IPS-18c (cell line): ENCODE results near the gene PPP1R27.

Experiments
- H3K4me3 ChIP-seq: 2 replicates; pipeline ENCODE4 v1.7.0; 2013; ENCODE audit warnings: low read depth, mild to moderate bottlenecking, low read length, moderate library complexity; ENCODE audit not compliant: insufficient read depth
- H3K9me3 ChIP-seq: one replicate; pipeline ENCODE4 v1.6.1; 2013; ENCODE audit warnings: mild to moderate bottlenecking, low read length, moderate library complexity; ENCODE audit not compliant: control insufficient read depth, insufficient read depth

The PPP1R27 gene

GRCh38 chr17:81831957-81832607, 2.8 kb downstream of the PPP1R27 start:
- Histone ChIP-seq H3K4me3 (peak overlapping the region; percentile 94), H3K9me3 (no peaks in the 10 kb centered on the region)

DNA sequence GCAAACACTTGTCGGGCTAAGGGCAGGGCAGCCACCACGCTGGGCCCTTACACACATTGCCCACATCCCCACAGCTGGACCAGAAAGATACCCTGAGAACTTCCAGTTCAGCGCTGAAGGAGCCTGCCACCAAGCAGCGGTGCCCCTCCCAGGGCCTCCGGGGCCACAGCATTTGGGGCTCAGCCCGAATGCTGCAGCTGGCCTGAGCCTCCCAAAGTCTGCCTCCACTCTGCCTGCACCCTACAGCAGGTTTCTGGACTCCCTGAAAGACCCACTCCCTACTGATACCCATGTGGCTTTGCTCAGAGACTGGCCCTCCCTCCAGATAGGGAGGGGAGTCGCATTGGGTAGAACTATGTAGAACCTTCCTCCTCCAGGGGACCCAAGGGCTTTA, 3.3 kb downstream of the PPP1R27 start:
- no peaks in the 10 kb centered on the region for H3K9me3 ChIP-seq
- H3K4me3 ChIP-seq: peak overlapping the region; percentile 15; the same call in 1 of the 2 replicates

DNA sequence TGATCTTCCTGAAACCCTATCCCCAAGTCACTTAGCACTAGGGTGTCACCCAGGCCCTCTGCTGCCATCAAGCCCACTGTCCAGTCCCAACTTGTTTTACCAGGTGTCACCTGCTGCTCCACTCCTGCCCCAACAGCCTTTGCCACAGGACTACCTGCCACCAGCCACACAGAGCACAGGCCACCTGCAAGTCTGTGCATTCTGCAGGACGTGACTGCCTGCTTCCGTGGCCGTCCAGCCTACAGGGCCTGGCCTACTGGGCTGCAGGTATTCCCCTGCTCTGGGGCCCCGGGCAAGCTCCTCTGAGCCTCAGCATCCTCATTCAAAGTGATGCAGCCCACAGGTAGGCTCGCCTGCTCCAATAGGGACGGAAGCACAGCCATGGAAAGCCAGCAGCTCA, 5.0 kb downstream of the PPP1R27 start:
- no peaks in the 10 kb centered on the region for H3K9me3 ChIP-seq
- no peak overlapping the region for H3K4me3 ChIP-seq

DNA sequence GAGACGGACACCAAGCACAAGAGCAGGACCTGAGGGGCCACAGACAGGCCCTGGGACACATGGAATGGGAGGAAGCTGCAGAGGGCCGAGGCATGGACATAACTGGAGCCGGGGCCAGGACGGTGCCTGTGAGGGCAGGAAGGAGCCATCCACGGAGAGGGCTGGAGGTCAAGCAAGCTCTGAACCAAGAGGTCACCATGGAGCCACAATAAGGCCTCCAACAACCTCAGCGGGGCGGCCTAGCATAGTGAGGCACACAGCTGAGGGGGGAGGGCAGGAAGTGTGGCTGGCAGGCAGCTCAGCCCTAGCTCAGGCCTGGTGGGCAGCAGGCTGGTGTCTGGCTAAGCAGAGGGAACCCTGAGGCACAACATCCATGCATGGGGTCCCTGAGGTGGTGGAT, 6.2 kb downstream of the PPP1R27 start:
- Histone ChIP-seq H3K4me3 (no peak overlapping the region), H3K9me3 (no peaks in the 10 kb centered on the region)

- Histone ChIP-seq H3K4me3 (no peak overlapping the region), H3K9me3 (no peaks in the 10 kb centered on the region)
Observed at GRCh38 chr17:81825841-81826466, 8.9 kb downstream of the PPP1R27 start.

DNA sequence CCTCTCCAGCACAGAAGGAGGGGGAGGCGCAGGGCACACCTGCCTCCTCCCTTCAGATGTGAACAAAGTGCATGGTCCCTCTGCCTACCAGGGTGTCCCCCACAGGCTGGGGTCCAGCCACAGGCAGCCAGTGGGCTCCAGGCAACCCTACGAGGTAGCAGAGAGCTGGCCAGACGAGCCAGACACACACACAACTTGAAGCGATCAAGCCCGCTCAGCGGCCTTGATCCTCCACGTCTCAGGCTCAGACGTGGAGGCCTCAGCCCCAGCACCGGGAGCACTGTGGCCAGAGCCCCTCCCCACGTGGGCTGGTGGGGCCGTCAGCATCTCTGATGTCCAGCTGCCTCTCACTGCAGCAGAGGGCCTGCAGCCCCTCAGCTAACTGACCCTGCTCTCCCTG, 10.3 kb downstream of the PPP1R27 start:
- no peaks in the 10 kb centered on the region for H3K9me3 ChIP-seq
- no peak overlapping the region for H3K4me3 ChIP-seq

GRCh38 chr17:81823820-81824550, 10.9 kb downstream of the PPP1R27 start:
- Histone ChIP-seq H3K4me3 (no peak overlapping the region), H3K9me3 (no peaks in the 10 kb centered on the region)

GRCh38 chr17:81822996-81823819, 11.6 kb downstream of the PPP1R27 start:
- H3K4me3 ChIP-seq: no peak overlapping the region
- H3K9me3 ChIP-seq: no peaks in the 10 kb centered on the region

DNA sequence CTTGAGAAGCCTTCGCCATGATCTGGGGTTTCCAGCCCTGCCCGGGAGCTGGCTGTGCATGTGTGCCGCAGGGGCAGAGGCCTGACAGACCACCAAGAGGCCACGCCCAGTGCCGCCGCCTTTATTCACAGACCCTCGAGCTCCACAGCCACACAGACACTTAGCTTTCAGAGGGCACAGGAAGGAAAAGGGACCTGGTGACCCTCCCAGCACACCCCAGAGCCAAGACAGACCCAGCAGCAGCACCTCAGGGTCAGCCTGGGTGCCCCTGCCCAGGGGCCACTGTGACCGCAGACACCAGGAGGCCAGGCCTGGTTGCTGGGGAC, 12.6 kb downstream of the PPP1R27 start:
- Histone ChIP-seq H3K4me3 (no peak overlapping the region), H3K9me3 (no peaks in the 10 kb centered on the region)

DNA sequence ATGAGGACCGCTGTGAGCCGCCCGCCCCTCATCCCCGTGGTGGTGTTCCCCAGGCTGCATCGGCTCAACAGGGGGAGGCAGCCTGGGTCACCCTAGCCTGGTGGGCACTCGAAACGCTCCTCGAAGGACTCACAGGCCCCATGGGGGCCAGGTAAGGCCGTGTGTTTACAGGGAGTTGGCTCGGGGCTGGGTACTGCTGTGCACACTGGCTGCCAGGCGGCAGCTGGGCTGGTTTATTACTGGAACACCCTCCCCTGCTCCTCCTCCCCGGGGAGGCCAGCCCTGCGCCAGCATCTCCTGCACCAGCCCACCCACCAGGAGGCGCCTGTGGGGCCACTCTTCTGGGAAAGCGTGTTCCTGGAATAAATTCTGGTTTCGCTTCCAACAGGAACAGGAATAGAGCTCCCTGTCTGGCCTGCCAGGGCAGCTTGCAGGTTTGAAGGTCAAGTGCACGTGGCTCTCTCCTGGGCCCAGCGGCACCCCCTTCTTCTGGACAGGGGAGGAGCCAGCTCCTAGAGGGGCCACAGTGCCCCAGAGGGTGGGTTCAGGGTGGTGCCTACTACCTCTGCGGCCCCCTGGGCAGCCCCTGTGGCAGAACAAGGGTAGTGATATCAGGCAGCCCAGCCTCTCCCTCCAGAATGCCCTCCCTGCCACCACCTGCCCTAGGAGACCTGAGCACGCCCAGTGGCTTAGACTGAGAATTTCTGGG, 13.1 kb downstream of the PPP1R27 start:
- Histone ChIP-seq H3K9me3 (no peaks in the 10 kb centered on the region), H3K4me3 (no peak overlapping the region)

DNA sequence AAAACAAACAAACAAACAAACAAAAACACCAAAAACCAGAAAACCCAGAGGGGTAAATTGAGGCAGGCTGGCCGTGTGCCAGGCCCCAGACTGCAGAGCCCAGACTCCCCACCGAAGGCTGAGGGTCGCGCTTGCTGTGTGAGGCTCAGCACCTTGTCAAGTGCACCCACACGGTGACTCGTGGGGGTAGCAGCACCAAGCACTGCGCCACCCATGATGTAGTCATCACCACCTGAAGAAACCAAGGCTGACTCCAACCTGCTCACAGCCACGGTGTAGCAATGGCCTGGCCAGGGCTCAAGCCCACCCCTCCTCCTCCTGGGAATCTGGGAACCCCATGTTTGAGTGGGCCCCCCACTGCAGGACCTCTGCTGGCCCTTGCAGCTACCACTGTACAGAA, 13.7 kb downstream of the PPP1R27 start:
- Histone ChIP-seq H3K9me3 (no peaks in the 10 kb centered on the region), H3K4me3 (no peak overlapping the region)

DNA sequence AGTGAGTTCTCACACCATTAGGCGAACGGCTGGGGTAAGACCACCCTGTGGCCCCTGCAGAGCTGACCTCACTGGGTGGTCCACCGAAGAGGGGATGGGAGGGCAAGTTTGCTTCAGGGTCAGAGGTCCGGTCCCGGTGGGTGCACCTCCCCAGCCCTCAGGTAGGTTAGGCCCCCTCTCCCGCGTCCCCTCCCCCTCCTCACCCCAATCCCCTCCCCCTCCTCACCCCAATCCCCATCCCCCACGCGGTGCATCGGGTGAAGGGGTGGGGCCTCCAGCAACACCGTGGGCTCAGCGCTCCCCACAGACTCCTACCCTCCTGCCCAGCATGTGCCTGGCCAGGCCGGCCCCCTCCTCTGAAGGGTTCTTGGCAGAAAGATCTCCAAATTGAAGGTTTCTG, 15.1 kb downstream of the PPP1R27 start:
- no peaks in the 10 kb centered on the region for H3K9me3 ChIP-seq
- H3K4me3 ChIP-seq: no peak overlapping the region

- Histone ChIP-seq H3K4me3 (no peak overlapping the region), H3K9me3 (no peaks in the 10 kb centered on the region)
Observed at GRCh38 chr17:81817758-81818147, 17.1 kb downstream of the PPP1R27 start.

DNA sequence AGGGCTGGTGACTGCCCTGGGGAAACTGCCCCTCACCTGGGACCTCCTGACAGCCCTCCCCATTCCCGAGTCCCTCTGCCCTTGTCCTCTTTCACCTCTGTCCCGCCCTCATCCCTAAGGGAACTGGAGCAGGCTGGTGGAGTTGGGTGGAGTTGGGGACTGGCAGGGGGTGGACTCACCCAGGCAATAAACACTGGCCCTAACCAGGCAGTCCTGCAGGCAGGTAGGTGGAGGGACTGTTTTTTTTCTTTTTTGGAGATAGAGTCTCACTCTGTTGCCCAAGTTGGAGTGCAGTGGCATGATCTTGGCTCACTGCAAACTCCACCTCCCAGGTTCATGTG, 19.2 kb downstream of the PPP1R27 start:
- no peak overlapping the region for H3K4me3 ChIP-seq
- H3K9me3 ChIP-seq: no peaks in the 10 kb centered on the region

- no peaks in the 10 kb centered on the region for H3K9me3 ChIP-seq
- H3K4me3 ChIP-seq: no peak overlapping the region
Observed at GRCh38 chr17:81814748-81815645, 19.9 kb downstream of the PPP1R27 start.

DNA sequence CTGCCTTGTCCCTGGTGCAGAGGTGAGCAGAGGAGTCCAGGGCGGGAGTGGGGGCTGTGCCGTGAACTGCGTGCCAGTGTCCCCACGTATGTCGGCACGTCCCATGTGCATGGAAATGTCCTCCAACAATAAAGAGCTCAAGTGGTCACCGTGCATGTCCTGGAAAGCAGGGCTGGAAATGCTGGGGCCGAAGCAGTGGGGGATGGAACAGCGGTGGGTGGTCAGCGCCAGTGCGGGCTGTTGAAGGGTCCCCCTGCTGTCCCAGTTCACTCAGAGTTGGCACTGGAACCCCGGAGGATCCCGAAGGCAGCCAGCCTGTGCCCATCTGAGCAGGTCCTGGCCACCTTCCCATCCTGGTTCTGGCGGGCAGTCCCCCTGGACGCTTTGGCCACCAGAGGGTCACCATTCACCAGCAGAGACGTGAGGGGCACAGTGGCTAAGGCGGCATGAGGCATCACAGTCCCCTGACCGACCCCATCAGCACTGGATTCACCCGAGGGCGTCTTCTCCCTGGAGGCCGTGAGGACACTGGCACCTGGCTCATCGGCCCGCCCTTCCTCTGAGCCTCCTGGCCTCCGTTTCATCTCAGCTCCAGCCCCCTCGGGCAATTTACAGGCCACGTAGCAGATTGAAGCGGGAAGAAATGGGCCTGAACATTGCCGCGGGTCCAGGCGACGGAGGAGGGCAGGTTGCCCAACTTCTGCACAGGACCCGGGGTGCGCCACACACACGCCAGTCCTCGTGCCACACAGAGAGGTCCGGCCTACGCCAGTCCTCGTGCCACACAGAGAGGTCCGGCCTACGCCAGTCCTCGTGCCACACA, 20.8 kb downstream of the PPP1R27 start:
- H3K4me3 ChIP-seq: no peak overlapping the region

More for the DNA sequence above, 20.8 kb downstream of the PPP1R27 start:
- H3K9me3 ChIP-seq: no peaks in the 10 kb centered on the region
